Thoracic aorta (tissue), 2 donors: Measurements from ENCODE around the gene FNTB. TPM values are rescaled to one million over a fixed set of nuclear protein-coding genes. Genes with fewer than 3 reads are reported as not detected.
"Not testable (repeated sequence)": the region's sequence is repeated elsewhere in the genome, so short reads cannot be mapped to it uniquely, and the experiment has no call there.

Experiments
- ATAC-seq: fragments of 150-250 bp; one replicate; pipeline ENCODE4 v1.8.0; 2017; ENCODE audit warnings: low read depth; ENCODE audit not compliant: insufficient number of reproducible peaks, low FRiP score
- DNase-seq: peaks from one replicate; pipeline ENCODE4 v3.0.0-alpha.2; 2020; ENCODE audit warnings: low spot score
- H3K27ac ChIP-seq, 2 donors: fragments of 200-600 bp; sonication (generic); 1 replicate in 1 of 2; 2 replicates in 1 of 2; pipeline ENCODE4 v1.5.1; 2016; ENCODE audit warnings: mild to moderate bottlenecking in 2 of 2, moderate library complexity in 2 of 2
- H3K27me3 ChIP-seq: fragments of 200-600 bp; sonication (generic); replicated peaks from 2 replicates; pipeline ENCODE4 v1.6.0; 2016; ENCODE audit warnings: mild to moderate bottlenecking; ENCODE audit not compliant: insufficient read depth
- H3K36me3 ChIP-seq: fragments of 200-600 bp; sonication (generic); one replicate; pipeline ENCODE4 v1.5.1; 2016
- H3K4me1 ChIP-seq, 2 donors: fragments of 200-600 bp; sonication (generic); 1 replicate in 1 of 2; 2 replicates in 1 of 2; pipeline versions ENCODE4 v1.5.1 to v1.6.0; 2016; ENCODE audit warnings: low read depth in 2 of 2, mild to moderate bottlenecking in 1 of 2; ENCODE audit not compliant: control insufficient read depth in 1 of 2
- H3K4me3 ChIP-seq: fragments of 200-600 bp; sonication (generic); 2 replicates; pipeline ENCODE4 v1.5.1; 2016; ENCODE audit warnings: mild to moderate bottlenecking
- H3K9me3 ChIP-seq: fragments of 200-600 bp; sonication (generic); 2 replicates; pipeline ENCODE4 v1.5.1; 2016
- CTCF ChIP-seq: fragments of 200-600 bp; sonication (generic); IDR thresholded peaks from one replicate; pipeline ENCODE4 v1.5.1; 2019; ENCODE audit warnings: antibody characterized with exemption
- total RNA-seq, 2 donors: library from RNA; depleted of rRNA; stranded (reverse); fragments of >200 nt; gene quantifications; one replicate each; pipeline versions ENCODE4 v1.1.0 to v1.2.3, GENCODE V29; 2016

FNTB gene
- total RNA-seq, 2 donors from 2014 or later: 6.8 to 18.3 TPM

- Histone ChIP-seq H3K36me3 (peaks cover 13% of the 10 kb centered on the region), H3K27ac (no peak overlapping the region), H3K4me1 (peaks cover 13 to 25% of the 10 kb centered on the region in 2 donors), H3K4me3 (no peak overlapping the region), H3K27me3 (no peaks in the 10 kb centered on the region), H3K9me3 (no peaks in the 10 kb centered on the region)
- no peak for ATAC-seq
- TF ChIP-seq CTCF: no peak
- no peak for DNase-seq
These were observed 94.5 kb downstream of the FNTB start for GRCh38 chr14:65080960-65081747.

- Histone ChIP-seq H3K36me3 (peaks cover 27% of the 10 kb centered on the region), H3K4me3 (no peak overlapping the region)
These were observed 96.2 kb downstream of the FNTB start for GRCh38 chr14:65082930-65083329.

GRCh38 chr14:65084554-65085505, 98.1 kb downstream of the FNTB start:
- peaks cover 39% of the 10 kb centered on the region for H3K36me3 ChIP-seq
- DNase-seq: no peak
- H3K4me1 ChIP-seq: peaks cover 11 to 25% of the 10 kb centered on the region in 2 donors
- TF ChIP-seq CTCF: no peak
- no peak overlapping the region for H3K27ac ChIP-seq
- ATAC-seq: no peak
- no peaks in the 10 kb centered on the region for H3K27me3 ChIP-seq
- H3K9me3 ChIP-seq: no peaks in the 10 kb centered on the region
- no peak overlapping the region for H3K4me3 ChIP-seq

More at GRCh38 chr14:65082930-65083329, 96.2 kb downstream of the FNTB start:
- Histone ChIP-seq H3K9me3 (no peaks in the 10 kb centered on the region), H3K27me3 (no peaks in the 10 kb centered on the region), H3K4me1 (peaks cover 13 to 25% of the 10 kb centered on the region in 2 donors), H3K27ac (no peak overlapping the region)
- no peak for DNase-seq
- no peak for TF ChIP-seq CTCF
- ATAC-seq: no peak

- not testable (repeated sequence) for DNase-seq, H3K27me3 ChIP-seq, ATAC-seq, H3K4me3 ChIP-seq, H3K27ac ChIP-seq, H3K9me3 ChIP-seq
- H3K36me3 ChIP-seq: peaks cover 46% of the 10 kb centered on the region
- H3K4me1 ChIP-seq: peaks cover 6 to 13% of the 10 kb centered on the region in 2 donors
These were observed 100.0 kb downstream of the FNTB start for GRCh38 chr14:65086686-65087085.

GRCh38 chr14:65087835-65088234, 101.1 kb downstream of the FNTB start:
- H3K9me3 ChIP-seq, DNase-seq, H3K27ac ChIP-seq, H3K27me3 ChIP-seq, ATAC-seq, H3K4me3 ChIP-seq: not testable (repeated sequence)
- Histone ChIP-seq H3K36me3 (peaks cover 50% of the 10 kb centered on the region), H3K4me1 (peaks cover 6 to 11% of the 10 kb centered on the region in 2 donors)

GRCh38 chr14:65092349-65092748, 105.7 kb downstream of the FNTB start:
- Histone ChIP-seq H3K9me3 (no peaks in the 10 kb centered on the region), H3K4me3 (no peak overlapping the region), H3K27me3 (no peaks in the 10 kb centered on the region), H3K4me1 (peaks cover 20 to 32% of the 10 kb centered on the region in 2 donors), H3K27ac (no peak overlapping the region), H3K36me3 (peaks cover 43% of the 10 kb centered on the region)
- DNase-seq (no peak), ATAC-seq (no peak)
- no peak for TF ChIP-seq CTCF
